H9 (cell line): ENCODE data around the gene NT5DC4. TPM values are rescaled to one million over a fixed set of nuclear protein-coding genes. Genes with fewer than 3 reads are reported as not detected.

ENCODE experiments used
- DNase-seq: peaks from one replicate; pipeline ENCODE4 v3.0.0-alpha.2; 2017
- H2AFZ ChIP-seq: one replicate; pipeline ENCODE4 v1.6.1; 2013; ENCODE audit warnings: mild to moderate bottlenecking, low read length, control low read depth, moderate library complexity
- H2AK5ac ChIP-seq: 2 replicates; pipeline ENCODE4 v1.6.1; 2013; ENCODE audit warnings: low read length, control low read depth, mixed read lengths; ENCODE audit not compliant: insufficient read length
- H2BK120ac ChIP-seq: one replicate; pipeline ENCODE4 v1.6.1; 2013; ENCODE audit warnings: low read depth, mild to moderate bottlenecking, low read length, control low read depth, inconsistent platforms; ENCODE audit not compliant: poor library complexity, severe bottlenecking
- H2BK12ac ChIP-seq: 2 replicates; pipeline ENCODE4 v1.6.1; 2013; ENCODE audit warnings: low read length, control low read depth, mixed read lengths, low read depth; ENCODE audit not compliant: insufficient read length
- H2BK15ac ChIP-seq: 2 replicates; pipeline ENCODE4 v1.6.1; 2013; ENCODE audit warnings: low read depth, low read length, control low read depth
- H2BK20ac ChIP-seq: one replicate; pipeline ENCODE4 v1.6.1; 2013; ENCODE audit warnings: low read depth, mild to moderate bottlenecking, low read length, control low read depth, inconsistent platforms; ENCODE audit not compliant: poor library complexity, severe bottlenecking
- H2BK5ac ChIP-seq: 2 replicates; pipeline ENCODE4 v1.6.1; 2013; ENCODE audit warnings: low read length, control low read depth, mixed read lengths; ENCODE audit not compliant: insufficient read length
- H3K14ac ChIP-seq: 2 replicates; pipeline ENCODE4 v1.6.1; 2013; ENCODE audit warnings: low read length, control low read depth; ENCODE audit not compliant: insufficient read depth
- H3K18ac ChIP-seq: 2 replicates; pipeline ENCODE4 v1.6.1; 2013; ENCODE audit warnings: low read depth, mild to moderate bottlenecking, mixed read lengths, low read length, control low read depth; ENCODE audit not compliant: insufficient read length
- H3K23ac ChIP-seq: 2 replicates; pipeline ENCODE4 v1.6.1; 2013; ENCODE audit warnings: low read length, control low read depth, mixed read lengths, low read depth; ENCODE audit not compliant: insufficient read length
- H3K23me2 ChIP-seq: 2 replicates; pipeline ENCODE4 v1.6.1; 2013; ENCODE audit warnings: low read depth, mild to moderate bottlenecking, mixed read lengths, low read length, control low read depth; ENCODE audit not compliant: insufficient read length, poor library complexity, severe bottlenecking
- H3K27ac ChIP-seq: 2 replicates; pipeline ENCODE4 v1.5.1; 2013; ENCODE audit warnings: low read length, control low read depth, mixed read lengths, low read depth; ENCODE audit not compliant: insufficient read length
- H3K27me3 ChIP-seq: 2 replicates; pipeline ENCODE4 v1.6.1; 2013; ENCODE audit warnings: low read length, control low read depth, inconsistent platforms; ENCODE audit not compliant: insufficient read depth
- H3K4ac ChIP-seq: 2 replicates; pipeline ENCODE4 v1.6.1; 2013; ENCODE audit warnings: low read depth, mild to moderate bottlenecking, control low read depth, inconsistent platforms, low read length, moderate library complexity
- H3K4me1 ChIP-seq: 2 replicates; pipeline ENCODE4 v1.6.1; 2013; ENCODE audit warnings: low read length, control low read depth, inconsistent platforms; ENCODE audit not compliant: insufficient read depth
- H3K4me2 ChIP-seq: 2 replicates; pipeline ENCODE4 v1.6.1; 2013; ENCODE audit warnings: low read length, control low read depth, mixed read lengths; ENCODE audit not compliant: insufficient read length, insufficient read depth
- H3K56ac ChIP-seq: 2 replicates; pipeline ENCODE4 v1.6.1; 2013; ENCODE audit warnings: low read depth, mild to moderate bottlenecking, mixed read lengths, low read length, control low read depth; ENCODE audit not compliant: insufficient read length
- H3K79me1 ChIP-seq: 2 replicates; pipeline ENCODE4 v1.6.1; 2013; ENCODE audit warnings: low read depth, mild to moderate bottlenecking, moderate library complexity, low read length, control low read depth, inconsistent platforms; ENCODE audit not compliant: insufficient read depth, poor library complexity, severe bottlenecking
- H3K79me2 ChIP-seq: 2 replicates; pipeline ENCODE4 v1.6.1; 2013; ENCODE audit warnings: low read length, control low read depth, inconsistent platforms; ENCODE audit not compliant: insufficient read depth
- H3K9ac ChIP-seq: 2 replicates; pipeline ENCODE4 v1.6.1; 2013; ENCODE audit warnings: low read length, control low read depth, mixed read lengths; ENCODE audit not compliant: insufficient read length; ENCODE audit errors: extremely low read depth
- H3K9me3 ChIP-seq: one replicate; pipeline ENCODE4 v1.6.1; 2013; ENCODE audit warnings: low read depth, low read length, inconsistent platforms; ENCODE audit not compliant: control insufficient read depth
- H3T11ph ChIP-seq: one replicate; pipeline ENCODE4 v1.6.1; 2013; ENCODE audit warnings: mild to moderate bottlenecking, low read length, control low read depth, inconsistent platforms
- H4K20me1 ChIP-seq: one replicate; pipeline ENCODE4 v1.6.1; 2013; ENCODE audit not compliant: control insufficient read depth, insufficient read length, insufficient read depth
- H4K5ac ChIP-seq: 2 replicates; pipeline ENCODE4 v1.6.1; 2013; ENCODE audit warnings: low read depth, mild to moderate bottlenecking, mixed read lengths, low read length, control low read depth; ENCODE audit not compliant: insufficient read length
- H4K8ac ChIP-seq: replicated peaks from 2 replicates; pipeline ENCODE4 v1.6.1; 2013; ENCODE audit warnings: low read length, control low read depth, mixed read lengths, low read depth; ENCODE audit not compliant: insufficient read length
- H4K91ac ChIP-seq: 2 replicates; pipeline ENCODE4 v1.6.1; 2013; ENCODE audit warnings: low read depth, mild to moderate bottlenecking, moderate library complexity, mixed read lengths, low read length, control low read depth; ENCODE audit not compliant: insufficient read length
- H3K27ac Mint-ChIP-seq, 3 experiments: 2 replicates in 2 of 3; 3 replicates in 1 of 3; pipeline ENCODE4 v1.8.0; 2020 to 2021; ENCODE audit warnings: mixed read lengths in 3 of 3, mild to moderate bottlenecking in 1 of 3, moderate library complexity in 1 of 3
- H3K27me3 Mint-ChIP-seq: 2 replicates; pipeline ENCODE4 v1.8.0; 2021; ENCODE audit warnings: low read depth, mild to moderate bottlenecking, moderate library complexity, mixed read lengths
- H3K36me3 Mint-ChIP-seq, 3 experiments: 2 replicates in 2 of 3; 3 replicates in 1 of 3; pipeline ENCODE4 v1.8.0; 2020 to 2021; ENCODE audit warnings: low read depth in 3 of 3, mixed read lengths in 3 of 3; ENCODE audit not compliant: insufficient read depth in 1 of 3
- H3K4me1 Mint-ChIP-seq, 2 experiments: 2 replicates each; pipeline ENCODE4 v1.8.0; 2020; ENCODE audit warnings: mixed read lengths in 2 of 2
- H3K4me3 Mint-ChIP-seq, 2 experiments: 2 replicates in 1 of 2; 3 replicates in 1 of 2; pipeline ENCODE4 v1.8.0; 2020 to 2021; ENCODE audit warnings: mild to moderate bottlenecking in 2 of 2, mixed read lengths in 2 of 2, moderate library complexity in 1 of 2
- H3K9me3 Mint-ChIP-seq, 2 experiments: 2 replicates in 1 of 2; 3 replicates in 1 of 2; pipeline ENCODE4 v1.8.0; 2020; ENCODE audit warnings: mild to moderate bottlenecking in 2 of 2, mixed read lengths in 2 of 2, moderate library complexity in 1 of 2
- WGBS: extraction: QIAGEN DNeasy Blood & Tissue Kit; methylation state at CpG from one replicate; pipeline ENCODE4 v1.1.7; 2013; ENCODE audit warnings: missing lambda C conversion rate, low lambda C conversion rate, mixed read lengths; ENCODE audit not compliant: insufficient read length; ENCODE audit errors: extremely low coverage; 5-methylcytosine and 5-hydroxymethylcytosine counted together
- total RNA-seq: library from RNA; stranded (reverse); gene quantifications from 2 replicates; pipeline ENCODE4 v1.2.1, GENCODE V29; 2021
- TF ChIP-seq, protein P1 (sequence below): fragments of 200-600 bp; sonication (generic); conservative IDR thresholded peaks from 3 replicates; pipeline ENCODE4 v1.8.0; 2021; ENCODE audit warnings: antibody characterized with exemption, mild to moderate bottlenecking

NT5DC4 gene
- total RNA-seq, 1 experiment from 2014 or later, result not detected

DNA sequence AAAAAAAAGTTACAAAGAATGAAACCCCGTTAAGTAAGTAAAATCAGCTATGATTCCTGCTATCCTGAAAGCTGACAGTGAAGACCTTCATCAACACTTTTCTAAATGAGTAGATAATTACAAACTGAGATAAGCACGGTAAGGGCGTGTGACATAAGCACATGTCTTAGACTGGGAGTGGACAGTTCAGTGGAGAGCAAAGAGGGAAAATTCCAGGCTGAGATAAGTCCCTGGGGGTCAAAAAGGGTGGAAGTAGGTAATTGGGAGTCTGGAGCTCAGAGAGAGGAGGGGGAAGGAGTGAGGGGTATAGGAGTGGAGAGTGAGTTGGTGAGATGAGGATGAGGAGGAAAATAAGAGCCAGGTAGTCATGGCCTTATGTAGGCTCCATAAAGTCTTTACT, 67.8 kb downstream of the NT5DC4 start:
- Histone ChIP-seq H3K9ac (no peak overlapping the region), H4K8ac (no peak overlapping the region), H4K5ac (no peak overlapping the region), H2BK120ac (no peak overlapping the region), H3K14ac (no peak overlapping the region), H3K4me2 (no peak overlapping the region), H2BK5ac (no peak overlapping the region), H4K91ac (no peak overlapping the region), H2BK15ac (no peak overlapping the region), H3K27me3 (no peaks in the 10 kb centered on the region), H3K79me1 (no peaks in the 10 kb centered on the region), H3K56ac (no peak overlapping the region), H2AFZ (no peak overlapping the region), H3K18ac (no peak overlapping the region), H2AK5ac (no peak overlapping the region), H3K4ac (no peak overlapping the region), H3K4me1 (peaks cover 7% of the 10 kb centered on the region), H2BK20ac (no peak overlapping the region), H3K27ac (no peak overlapping the region), H3K79me2 (no peaks in the 10 kb centered on the region), H3T11ph (no peak overlapping the region), H4K20me1 (no peaks in the 10 kb centered on the region), H2BK12ac (no peak overlapping the region), H3K9me3 (no peaks in the 10 kb centered on the region), H3K23ac (no peak overlapping the region), H3K23me2 (no peaks in the 10 kb centered on the region)
- Mint-ChIP-seq H3K4me3 (no peak overlapping the region), H3K27me3 (no peaks in the 10 kb centered on the region), H3K9me3 (peaks cover 3 to 4% of the 10 kb centered on the region in 2 experiments; a peak in 4 of 5 replicates), H3K4me1 (peaks cover 46 to 64% of the 10 kb centered on the region in 2 experiments), H3K27ac (no peak overlapping the region), H3K36me3 (peaks cover 1 to 5% (median 3%) of the 10 kb centered on the region in 3 experiments; a peak in 4 of 7 replicates)
- TF ChIP-seq, protein P1, sequence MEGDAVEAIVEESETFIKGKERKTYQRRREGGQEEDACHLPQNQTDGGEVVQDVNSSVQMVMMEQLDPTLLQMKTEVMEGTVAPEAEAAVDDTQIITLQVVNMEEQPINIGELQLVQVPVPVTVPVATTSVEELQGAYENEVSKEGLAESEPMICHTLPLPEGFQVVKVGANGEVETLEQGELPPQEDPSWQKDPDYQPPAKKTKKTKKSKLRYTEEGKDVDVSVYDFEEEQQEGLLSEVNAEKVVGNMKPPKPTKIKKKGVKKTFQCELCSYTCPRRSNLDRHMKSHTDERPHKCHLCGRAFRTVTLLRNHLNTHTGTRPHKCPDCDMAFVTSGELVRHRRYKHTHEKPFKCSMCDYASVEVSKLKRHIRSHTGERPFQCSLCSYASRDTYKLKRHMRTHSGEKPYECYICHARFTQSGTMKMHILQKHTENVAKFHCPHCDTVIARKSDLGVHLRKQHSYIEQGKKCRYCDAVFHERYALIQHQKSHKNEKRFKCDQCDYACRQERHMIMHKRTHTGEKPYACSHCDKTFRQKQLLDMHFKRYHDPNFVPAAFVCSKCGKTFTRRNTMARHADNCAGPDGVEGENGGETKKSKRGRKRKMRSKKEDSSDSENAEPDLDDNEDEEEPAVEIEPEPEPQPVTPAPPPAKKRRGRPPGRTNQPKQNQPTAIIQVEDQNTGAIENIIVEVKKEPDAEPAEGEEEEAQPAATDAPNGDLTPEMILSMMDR, result no peak
- no peak for DNase-seq
- no CpG with 5 or more reads among the region's 3 CpGs for WGBS

Other genes with a start within 250 kb of the NT5DC4 start
- 57.8 and 58.9 TPM in 2 replicates for gene TTL, start 238.9 kb upstream of the NT5DC4 start, total RNA-seq
- 72.0 and 83.6 TPM in 2 replicates for gene POLR1B, start 178.6 kb upstream of the NT5DC4 start, total RNA-seq
- gene CHCHD5, start 136.4 kb upstream of the NT5DC4 start, total RNA-seq, result 30.6 and 32.3 TPM in 2 replicates
- gene SLC20A1, start 75.1 kb upstream of the NT5DC4 start, total RNA-seq, result 120 and 123 TPM in 2 replicates
- 18.8 and 23.3 TPM in 2 replicates for gene CKAP2L, start 43.6 kb downstream of the NT5DC4 start, total RNA-seq
- gene IL1A, start 63.5 kb downstream of the NT5DC4 start, total RNA-seq, result 0.35 and 0.39 TPM in 2 replicates
- not detected in 2 replicates for gene IL1B, start 115.8 kb downstream of the NT5DC4 start, total RNA-seq
- 0.55 TPM in 1 of 2 replicates, not detected in the other for gene IL37, start 190.1 kb downstream of the NT5DC4 start, total RNA-seq